SK-N-SH treated with all-trans-retinoic acid at 6 μM for 48 hours (cell line): Measurements from ENCODE around the gene CCDC80.
"Not testable (repeated sequence)": the region's sequence is repeated elsewhere in the genome, so short reads cannot be mapped to it uniquely, and the experiment has no call there.

ENCODE experiments used
- ATAC-seq: fragments of 200-7000 bp; cut with Tn5 transposase; 3 replicates; pipeline ENCODE4 v1.9.1; 2020; ENCODE audit warnings: mild to moderate bottlenecking, moderate library complexity
- BACH2 ChIP-seq: fragments of 250-450 bp; sonication (Bioruptor Pico); IDR thresholded peaks from 2 replicates; pipeline ENCODE4 v1.9.0; 2021; ENCODE audit warnings: mild to moderate bottlenecking, borderline replicate concordance
- CSDC2 ChIP-seq: fragments of 250-450 bp; sonication (Bioruptor Pico); IDR thresholded peaks from 2 replicates; pipeline ENCODE4 v1.5.0; 2020; ENCODE audit warnings: mild to moderate bottlenecking, moderate library complexity
- ESRRG ChIP-seq: fragments of 250-450 bp; sonication (Bioruptor Pico); IDR thresholded peaks from 2 replicates; pipeline ENCODE4 v1.6.1; 2021; ENCODE audit warnings: mild to moderate bottlenecking
- GLIS3 ChIP-seq: fragments of 250-450 bp; sonication (Bioruptor Pico); IDR thresholded peaks from 2 replicates; pipeline ENCODE4 v1.5.0; 2020; ENCODE audit warnings: mild to moderate bottlenecking, moderate library complexity
- ISL1 ChIP-seq: fragments of 250-450 bp; sonication (Bioruptor Pico); IDR thresholded peaks from 2 replicates; pipeline ENCODE4 v2.1.2; 2022; ENCODE audit warnings: mild to moderate bottlenecking, moderate library complexity
- PPARA ChIP-seq: fragments of 250-450 bp; sonication (Bioruptor Pico); IDR thresholded peaks from 2 replicates; pipeline ENCODE4 v1.5.0; 2020; ENCODE audit warnings: mild to moderate bottlenecking, borderline replicate concordance
- RARB ChIP-seq: fragments of 250-450 bp; sonication (Bioruptor Pico); IDR thresholded peaks from 2 replicates; pipeline ENCODE4 v1.8.0; 2021; ENCODE audit warnings: mild to moderate bottlenecking, moderate library complexity
- SNAI2 ChIP-seq: fragments of 250-450 bp; sonication (Bioruptor Pico); IDR thresholded peaks from 2 replicates; pipeline ENCODE4 v1.5.0; 2020; ENCODE audit warnings: mild to moderate bottlenecking, moderate library complexity
- ZFP3 ChIP-seq: fragments of 250-450 bp; sonication (Bioruptor Pico); IDR thresholded peaks from 2 replicates; pipeline ENCODE4 v1.5.0; 2020; ENCODE audit warnings: mild to moderate bottlenecking, moderate library complexity
- ZFP30 ChIP-seq: fragments of 450-650 bp; formaldehyde crosslinking; IDR thresholded peaks from 2 replicates; pipeline ENCODE4 v1.5.0; 2022; ENCODE audit warnings: mild to moderate bottlenecking, moderate library complexity
- ZNF565 ChIP-seq: fragments of 450-650 bp; formaldehyde crosslinking; conservative IDR thresholded peaks from 2 replicates; pipeline ENCODE4 v1.5.0; 2020; ENCODE audit warnings: low read depth, mild to moderate bottlenecking, moderate library complexity
- ZNF70 ChIP-seq: fragments of 450-650 bp; formaldehyde crosslinking; IDR thresholded peaks from 2 replicates; pipeline ENCODE4 v1.5.0; 2020; ENCODE audit warnings: mild to moderate bottlenecking, moderate library complexity
- ZNF8 ChIP-seq: fragments of 450-650 bp; formaldehyde crosslinking; IDR thresholded peaks from 2 replicates; pipeline ENCODE4 v1.5.0; 2020; ENCODE audit warnings: mild to moderate bottlenecking, moderate library complexity
- TF ChIP-seq, protein P1 (sequence below): fragments of 250-450 bp; sonication (Bioruptor Pico); IDR thresholded peaks from 2 replicates; pipeline ENCODE4 v1.5.1; 2020; ENCODE audit warnings: low read depth, mild to moderate bottlenecking, moderate library complexity
- TF ChIP-seq, protein P2 (sequence below): fragments of 250-450 bp; sonication (Bioruptor Pico); IDR thresholded peaks from 2 replicates; pipeline ENCODE4 v1.5.0; 2020; ENCODE audit warnings: mild to moderate bottlenecking, moderate library complexity
- TF ChIP-seq, protein P3 (sequence below): fragments of 250-450 bp; sonication (Bioruptor Pico); IDR thresholded peaks from 2 replicates; pipeline ENCODE4 v1.8.0; 2021; ENCODE audit warnings: low read depth, mild to moderate bottlenecking, moderate library complexity, borderline replicate concordance
- TF ChIP-seq, protein P4 (sequence below): fragments of 250-450 bp; sonication (Bioruptor Pico); IDR thresholded peaks from 2 replicates; pipeline ENCODE4 v1.5.1; 2021; ENCODE audit warnings: mild to moderate bottlenecking, moderate library complexity
- TF ChIP-seq, protein P5 (sequence below): fragments of 250-450 bp; sonication (Bioruptor Pico); IDR thresholded peaks from 2 replicates; pipeline ENCODE4 v1.8.0; 2020; ENCODE audit warnings: mild to moderate bottlenecking, moderate library complexity, borderline replicate concordance

CCDC80 gene

DNA sequence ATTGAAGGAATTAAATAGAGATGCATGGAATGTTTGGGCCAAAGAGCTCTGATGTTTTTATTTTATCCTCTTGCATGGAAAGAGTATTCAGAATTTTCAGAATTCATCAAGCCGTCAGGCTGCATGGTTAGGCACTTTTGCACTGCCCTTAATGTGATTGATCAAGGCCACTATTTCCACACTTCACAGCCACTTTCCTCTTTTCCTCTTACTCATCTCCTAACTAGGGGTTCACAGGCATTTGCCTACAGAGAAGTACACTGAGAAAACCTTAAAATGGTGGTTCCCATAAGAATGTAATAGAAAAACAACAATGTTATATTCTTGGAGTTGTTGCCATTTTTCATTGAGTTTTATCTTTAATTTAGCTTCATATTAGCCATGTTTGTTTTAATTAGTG lies 68.2 kb downstream of the CCDC80 start:
- TF ChIP-seq, protein P1, sequence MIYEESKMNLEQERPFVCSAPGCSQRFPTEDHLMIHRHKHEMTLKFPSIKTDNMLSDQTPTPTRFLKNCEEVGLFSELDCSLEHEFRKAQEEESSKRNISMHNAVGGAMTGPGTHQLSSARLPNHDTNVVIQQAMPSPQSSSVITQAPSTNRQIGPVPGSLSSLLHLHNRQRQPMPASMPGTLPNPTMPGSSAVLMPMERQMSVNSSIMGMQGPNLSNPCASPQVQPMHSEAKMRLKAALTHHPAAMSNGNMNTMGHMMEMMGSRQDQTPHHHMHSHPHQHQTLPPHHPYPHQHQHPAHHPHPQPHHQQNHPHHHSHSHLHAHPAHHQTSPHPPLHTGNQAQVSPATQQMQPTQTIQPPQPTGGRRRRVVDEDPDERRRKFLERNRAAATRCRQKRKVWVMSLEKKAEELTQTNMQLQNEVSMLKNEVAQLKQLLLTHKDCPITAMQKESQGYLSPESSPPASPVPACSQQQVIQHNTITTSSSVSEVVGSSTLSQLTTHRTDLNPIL (CRISPR knock-in tag): no peak
- no peak for TF ChIP-seq GLIS3 (CRISPR knock-in tag)
- no peak for TF ChIP-seq ZFP30 (CRISPR knock-in tag)
- no peak for TF ChIP-seq ESRRG (CRISPR knock-in tag)
- TF ChIP-seq ZNF565: no peak
- no peak for TF ChIP-seq PPARA (CRISPR knock-in tag)
- no peak for TF ChIP-seq ZNF70
- no peak for TF ChIP-seq ZNF8 (CRISPR knock-in tag)
- TF ChIP-seq, protein P2, sequence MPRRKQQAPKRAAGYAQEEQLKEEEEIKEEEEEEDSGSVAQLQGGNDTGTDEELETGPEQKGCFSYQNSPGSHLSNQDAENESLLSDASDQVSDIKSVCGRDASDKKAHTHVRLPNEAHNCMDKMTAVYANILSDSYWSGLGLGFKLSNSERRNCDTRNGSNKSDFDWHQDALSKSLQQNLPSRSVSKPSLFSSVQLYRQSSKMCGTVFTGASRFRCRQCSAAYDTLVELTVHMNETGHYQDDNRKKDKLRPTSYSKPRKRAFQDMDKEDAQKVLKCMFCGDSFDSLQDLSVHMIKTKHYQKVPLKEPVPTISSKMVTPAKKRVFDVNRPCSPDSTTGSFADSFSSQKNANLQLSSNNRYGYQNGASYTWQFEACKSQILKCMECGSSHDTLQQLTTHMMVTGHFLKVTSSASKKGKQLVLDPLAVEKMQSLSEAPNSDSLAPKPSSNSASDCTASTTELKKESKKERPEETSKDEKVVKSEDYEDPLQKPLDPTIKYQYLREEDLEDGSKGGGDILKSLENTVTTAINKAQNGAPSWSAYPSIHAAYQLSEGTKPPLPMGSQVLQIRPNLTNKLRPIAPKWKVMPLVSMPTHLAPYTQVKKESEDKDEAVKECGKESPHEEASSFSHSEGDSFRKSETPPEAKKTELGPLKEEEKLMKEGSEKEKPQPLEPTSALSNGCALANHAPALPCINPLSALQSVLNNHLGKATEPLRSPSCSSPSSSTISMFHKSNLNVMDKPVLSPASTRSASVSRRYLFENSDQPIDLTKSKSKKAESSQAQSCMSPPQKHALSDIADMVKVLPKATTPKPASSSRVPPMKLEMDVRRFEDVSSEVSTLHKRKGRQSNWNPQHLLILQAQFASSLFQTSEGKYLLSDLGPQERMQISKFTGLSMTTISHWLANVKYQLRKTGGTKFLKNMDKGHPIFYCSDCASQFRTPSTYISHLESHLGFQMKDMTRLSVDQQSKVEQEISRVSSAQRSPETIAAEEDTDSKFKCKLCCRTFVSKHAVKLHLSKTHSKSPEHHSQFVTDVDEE (CRISPR knock-in tag): no peak
- TF ChIP-seq, protein P3, sequence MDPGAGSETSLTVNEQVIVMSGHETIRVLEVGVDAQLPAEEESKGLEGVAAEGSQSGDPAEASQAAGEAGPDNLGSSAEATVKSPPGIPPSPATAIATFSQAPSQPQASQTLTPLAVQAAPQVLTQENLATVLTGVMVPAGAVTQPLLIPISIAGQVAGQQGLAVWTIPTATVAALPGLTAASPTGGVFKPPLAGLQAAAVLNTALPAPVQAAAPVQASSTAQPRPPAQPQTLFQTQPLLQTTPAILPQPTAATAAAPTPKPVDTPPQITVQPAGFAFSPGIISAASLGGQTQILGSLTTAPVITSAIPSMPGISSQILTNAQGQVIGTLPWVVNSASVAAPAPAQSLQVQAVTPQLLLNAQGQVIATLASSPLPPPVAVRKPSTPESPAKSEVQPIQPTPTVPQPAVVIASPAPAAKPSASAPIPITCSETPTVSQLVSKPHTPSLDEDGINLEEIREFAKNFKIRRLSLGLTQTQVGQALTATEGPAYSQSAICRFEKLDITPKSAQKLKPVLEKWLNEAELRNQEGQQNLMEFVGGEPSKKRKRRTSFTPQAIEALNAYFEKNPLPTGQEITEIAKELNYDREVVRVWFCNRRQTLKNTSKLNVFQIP (CRISPR knock-in tag): no peak
- no peak for TF ChIP-seq BACH2
- TF ChIP-seq, protein P4, sequence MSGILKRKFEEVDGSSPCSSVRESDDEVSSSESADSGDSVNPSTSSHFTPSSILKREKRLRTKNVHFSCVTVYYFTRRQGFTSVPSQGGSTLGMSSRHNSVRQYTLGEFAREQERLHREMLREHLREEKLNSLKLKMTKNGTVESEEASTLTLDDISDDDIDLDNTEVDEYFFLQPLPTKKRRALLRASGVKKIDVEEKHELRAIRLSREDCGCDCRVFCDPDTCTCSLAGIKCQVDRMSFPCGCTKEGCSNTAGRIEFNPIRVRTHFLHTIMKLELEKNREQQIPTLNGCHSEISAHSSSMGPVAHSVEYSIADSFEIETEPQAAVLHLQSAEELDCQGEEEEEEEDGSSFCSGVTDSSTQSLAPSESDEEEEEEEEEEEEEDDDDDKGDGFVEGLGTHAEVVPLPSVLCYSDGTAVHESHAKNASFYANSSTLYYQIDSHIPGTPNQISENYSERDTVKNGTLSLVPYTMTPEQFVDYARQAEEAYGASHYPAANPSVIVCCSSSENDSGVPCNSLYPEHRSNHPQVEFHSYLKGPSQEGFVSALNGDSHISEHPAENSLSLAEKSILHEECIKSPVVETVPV (CRISPR knock-in tag): no peak
- TF ChIP-seq, protein P5, sequence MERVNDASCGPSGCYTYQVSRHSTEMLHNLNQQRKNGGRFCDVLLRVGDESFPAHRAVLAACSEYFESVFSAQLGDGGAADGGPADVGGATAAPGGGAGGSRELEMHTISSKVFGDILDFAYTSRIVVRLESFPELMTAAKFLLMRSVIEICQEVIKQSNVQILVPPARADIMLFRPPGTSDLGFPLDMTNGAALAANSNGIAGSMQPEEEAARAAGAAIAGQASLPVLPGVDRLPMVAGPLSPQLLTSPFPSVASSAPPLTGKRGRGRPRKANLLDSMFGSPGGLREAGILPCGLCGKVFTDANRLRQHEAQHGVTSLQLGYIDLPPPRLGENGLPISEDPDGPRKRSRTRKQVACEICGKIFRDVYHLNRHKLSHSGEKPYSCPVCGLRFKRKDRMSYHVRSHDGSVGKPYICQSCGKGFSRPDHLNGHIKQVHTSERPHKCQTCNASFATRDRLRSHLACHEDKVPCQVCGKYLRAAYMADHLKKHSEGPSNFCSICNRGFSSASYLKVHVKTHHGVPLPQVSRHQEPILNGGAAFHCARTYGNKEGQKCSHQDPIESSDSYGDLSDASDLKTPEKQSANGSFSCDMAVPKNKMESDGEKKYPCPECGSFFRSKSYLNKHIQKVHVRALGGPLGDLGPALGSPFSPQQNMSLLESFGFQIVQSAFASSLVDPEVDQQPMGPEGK (CRISPR knock-in tag): no peak
- no peak for TF ChIP-seq RARB
- no peak for TF ChIP-seq ISL1
- TF ChIP-seq ZFP3: no peak
- no peak for ATAC-seq

DNA sequence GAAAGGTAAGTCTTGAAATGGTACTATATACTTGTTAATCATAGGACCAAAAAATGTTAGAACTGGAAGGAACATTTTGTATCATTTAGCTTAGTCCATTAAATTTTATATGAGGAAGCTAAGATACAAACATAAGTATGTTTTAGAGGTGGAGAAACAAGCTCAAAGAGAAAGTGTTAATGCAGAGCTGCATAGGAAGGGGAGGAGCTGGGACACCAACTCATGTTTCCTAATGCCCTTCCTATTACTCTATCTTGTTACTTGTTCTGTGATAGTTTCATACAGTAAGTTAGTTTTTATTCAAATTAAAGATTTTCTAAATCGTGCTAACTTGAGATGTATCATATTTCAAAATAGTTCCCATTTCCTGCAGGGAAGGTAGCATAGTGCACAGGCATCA lies 71.7 kb downstream of the CCDC80 start:
- peak; percentile 54 for ATAC-seq
- TF ChIP-seq, protein P2 (CRISPR knock-in tag): no peak
- TF ChIP-seq ZFP30 (CRISPR knock-in tag) (no peak), PPARA (CRISPR knock-in tag) (no peak), GLIS3 (CRISPR knock-in tag) (no peak), ZNF565 (no peak)

DNA sequence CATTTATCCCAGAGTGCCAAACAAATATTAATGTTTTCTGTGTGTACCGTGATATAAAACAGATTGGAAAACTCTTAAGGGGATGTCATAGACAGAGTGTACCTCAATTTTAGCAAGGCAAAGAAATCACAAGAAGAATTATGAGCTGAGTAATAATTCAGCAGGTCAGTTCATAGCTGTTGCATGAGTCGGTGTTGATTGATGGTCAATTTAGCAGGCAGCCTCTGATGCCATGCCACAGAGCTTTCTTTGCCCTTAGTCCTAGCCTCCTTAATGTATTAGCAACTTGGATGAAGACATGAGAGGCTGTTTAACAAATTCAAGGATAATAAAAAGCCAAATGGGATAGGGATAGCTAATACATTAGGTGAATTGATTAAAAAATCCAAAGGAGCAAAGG lies 72.3 kb downstream of the CCDC80 start:
- TF ChIP-seq RARB (no peak), ISL1 (peak; percentile 41; the same call in 1 of the 2 replicates), ZFP30 (CRISPR knock-in tag) (no peak)
- ATAC-seq: peak; percentile 80

DNA sequence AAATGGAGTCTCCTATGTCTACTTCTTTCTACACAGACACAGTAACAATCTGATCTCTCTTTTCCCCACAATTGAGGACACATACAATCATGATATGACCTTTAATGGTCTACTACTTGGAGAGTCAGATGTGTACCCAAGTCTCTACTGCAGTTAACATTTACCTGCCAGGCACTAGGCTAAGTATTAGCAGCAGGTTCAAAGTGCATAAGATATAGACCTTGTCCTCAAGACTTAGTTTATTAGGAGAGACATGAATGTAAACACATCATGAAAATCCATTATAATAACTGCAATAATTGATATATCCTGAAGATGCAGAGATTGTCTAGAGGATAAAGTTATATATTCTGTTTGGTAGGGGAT lies 76.0 kb downstream of the CCDC80 start:
- TF ChIP-seq SNAI2 (no peak), BACH2 (no peak), PPARA (CRISPR knock-in tag) (no peak), ISL1 (no peak), CSDC2 (CRISPR knock-in tag) (no peak)
- TF ChIP-seq, protein P4 (CRISPR knock-in tag): no peak
- ATAC-seq: no peak

DNA sequence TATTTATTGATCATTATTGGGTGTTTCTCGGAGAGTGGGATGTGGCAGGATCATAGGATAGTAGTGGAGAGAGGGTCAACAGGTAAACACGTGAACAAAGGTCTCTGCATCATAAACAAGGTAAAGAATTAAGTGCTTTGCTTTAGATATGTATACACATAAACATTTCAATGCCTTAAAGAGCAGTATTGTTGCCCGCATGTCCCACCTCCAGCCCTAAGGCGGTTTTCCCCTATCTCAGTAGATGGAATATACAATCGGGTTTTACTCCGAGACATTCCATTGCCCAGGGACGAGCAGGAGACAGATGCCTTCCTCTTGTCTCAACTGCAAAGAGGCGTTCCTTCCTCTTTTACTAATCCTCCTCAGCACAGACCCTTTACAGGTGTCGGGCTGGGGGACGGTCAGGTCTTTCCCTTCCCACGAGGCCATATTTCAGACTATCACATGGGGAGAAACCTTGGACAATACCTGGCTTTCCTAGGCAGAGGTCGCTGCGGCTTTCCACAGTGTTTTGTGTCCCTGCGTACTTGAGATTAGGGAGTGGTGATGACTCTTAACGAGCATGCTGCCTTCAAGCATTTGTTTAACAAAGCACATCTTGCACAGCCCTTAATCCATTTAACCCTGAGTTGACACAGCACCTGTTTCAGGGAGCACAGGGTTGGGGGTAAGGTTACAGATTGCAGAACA lies 76.5 kb downstream of the CCDC80 start:
- not testable (repeated sequence) for ATAC-seq
